Measurements from ENCODE around the gene ZNF423. TPM values are rescaled to one million over a fixed set of nuclear protein-coding genes. Genes with fewer than 3 reads are reported as not detected.

The ZNF423 gene
- total RNA-seq, 2 experiments from 2014 or later = not detected

DNA sequence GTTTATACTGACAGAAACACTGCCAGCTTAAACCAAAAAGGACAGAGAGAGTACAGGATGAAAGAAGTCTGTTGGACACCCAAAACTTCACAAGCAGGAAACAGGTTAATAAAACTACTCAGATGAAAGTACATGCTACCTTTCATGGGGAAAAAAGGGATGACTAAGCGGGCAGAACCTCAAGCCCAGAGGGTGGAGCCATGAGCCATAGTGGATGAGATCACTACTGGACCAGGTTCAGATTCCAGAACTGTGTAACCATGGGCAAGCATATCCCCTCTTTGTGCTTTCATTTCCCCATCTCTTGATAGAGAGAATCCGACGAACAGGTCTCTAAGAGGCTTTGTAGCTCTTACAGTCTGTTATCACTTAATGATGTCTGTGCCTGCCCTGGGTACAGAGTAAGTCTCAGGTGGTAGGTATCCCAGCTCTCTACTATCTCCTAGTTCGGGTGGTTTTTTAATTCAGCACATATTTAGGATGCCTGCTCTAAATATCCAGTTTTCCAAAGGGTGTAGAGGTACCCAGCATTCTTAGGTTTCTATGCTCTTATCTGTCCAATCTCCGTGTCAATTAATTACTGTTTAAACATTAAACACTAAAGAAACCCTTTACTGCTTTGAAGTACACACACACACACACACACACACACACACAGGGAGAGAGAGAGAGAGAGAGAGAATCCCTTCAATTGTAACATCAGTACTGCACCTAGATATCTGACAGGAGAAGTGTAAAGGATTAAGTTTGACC is 206.7 kb downstream of the ZNF423 start:
- CTCF ChIA-PET = no interaction called here
- H3K4me1 Mint-ChIP-seq (ENCODE audit: low read depth) = no peaks in the 10 kb centered on the region
- no peaks in the 10 kb centered on the region for H3K27me3 Mint-ChIP-seq
- peaks cover 3% of the 10 kb centered on the region for H3K36me3 Mint-ChIP-seq
- H3K4me3 Mint-ChIP-seq = no peak overlapping the region
- no peak for DNase-seq
- H3K27ac Mint-ChIP-seq = no peak overlapping the region
- POLR2A ChIA-PET = no interaction called here
- H3K9me3 Mint-ChIP-seq = peaks cover 37% of the 10 kb centered on the region
- intact Hi-C loops (cut with micrococcal nuclease) = no loop called here

DNA sequence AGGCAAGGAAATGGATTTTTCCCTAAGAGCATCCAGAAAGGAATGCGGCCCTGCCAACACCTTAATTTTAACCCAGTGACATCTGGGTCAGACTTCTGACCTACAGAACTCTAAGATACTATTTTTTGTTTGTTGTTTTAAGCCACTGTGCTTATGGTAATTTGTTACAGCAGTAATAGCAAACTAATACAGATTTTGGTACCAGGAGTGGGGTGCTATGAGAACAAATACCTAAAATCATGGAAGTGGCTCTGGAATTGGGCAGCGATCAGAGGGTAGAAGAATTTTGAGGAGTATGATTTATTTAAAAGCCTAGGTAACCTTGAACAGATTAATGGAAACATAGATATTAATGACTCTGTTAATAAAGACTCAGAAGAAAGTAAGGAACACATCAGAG is 208.2 kb downstream of the ZNF423 start:
- intact Hi-C loops (cut with micrococcal nuclease) = no loop called here
- H3K27ac Mint-ChIP-seq = no peak overlapping the region
- no peak for DNase-seq
- no peaks in the 10 kb centered on the region for H3K27me3 Mint-ChIP-seq
- peaks cover 3% of the 10 kb centered on the region for H3K36me3 Mint-ChIP-seq
- no peaks in the 10 kb centered on the region for H3K4me1 Mint-ChIP-seq (ENCODE audit: low read depth)
- H3K4me3 Mint-ChIP-seq = no peak overlapping the region
- peaks cover 37% of the 10 kb centered on the region for H3K9me3 Mint-ChIP-seq
- ChIA-PET POLR2A (no interaction called here), CTCF (no interaction called here)

DNA sequence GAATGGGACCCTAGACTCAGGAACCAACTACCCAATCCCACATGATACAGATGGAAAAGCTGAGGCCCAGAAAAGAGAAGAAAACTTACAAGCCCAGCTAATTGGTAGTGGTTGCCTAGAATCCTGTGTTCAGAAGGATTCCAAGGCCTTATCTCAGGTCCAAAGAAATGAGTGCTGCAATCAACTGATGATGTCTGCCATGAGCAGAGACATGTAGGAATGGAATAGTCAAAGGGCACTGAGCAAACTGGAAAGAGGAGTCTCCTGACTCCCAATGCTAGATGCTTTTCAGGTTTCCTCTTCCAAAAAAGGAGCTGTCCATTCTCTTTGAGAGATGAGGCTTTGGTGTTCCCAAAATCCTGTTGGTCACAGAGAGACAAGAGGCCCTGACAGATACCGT is 210.6 kb downstream of the ZNF423 start:
- peaks cover 3% of the 10 kb centered on the region for H3K27me3 Mint-ChIP-seq
- no peaks in the 10 kb centered on the region for H3K4me1 Mint-ChIP-seq (ENCODE audit: low read depth)
- H3K36me3 Mint-ChIP-seq = peaks cover 3% of the 10 kb centered on the region
- H3K4me3 Mint-ChIP-seq = no peak overlapping the region
- peaks cover 37% of the 10 kb centered on the region for H3K9me3 Mint-ChIP-seq
- intact Hi-C loops (cut with micrococcal nuclease) = no loop called here
- POLR2A ChIA-PET = no interaction called here
- DNase-seq = no peak
- H3K27ac Mint-ChIP-seq = no peak overlapping the region
- CTCF ChIA-PET = no interaction called here

DNA sequence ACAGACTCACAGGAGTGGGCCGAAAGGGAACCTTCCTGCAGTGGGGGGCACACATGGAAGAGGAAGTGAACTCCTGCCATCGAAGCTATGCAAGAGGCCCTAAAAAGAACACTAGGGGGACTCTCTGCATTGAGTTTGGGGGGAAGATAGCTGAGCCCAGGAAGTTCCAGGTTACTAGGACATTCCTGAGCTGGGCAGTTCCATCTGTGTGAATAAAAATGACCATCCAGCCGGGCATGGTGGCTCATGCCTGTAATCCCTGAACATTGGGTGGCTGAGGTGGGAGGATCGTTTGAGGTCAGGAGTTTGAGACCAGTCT is 211.8 kb downstream of the ZNF423 start:
- intact Hi-C loops (cut with micrococcal nuclease) = no loop called here
- no peak overlapping the region for H3K27ac Mint-ChIP-seq

DNA sequence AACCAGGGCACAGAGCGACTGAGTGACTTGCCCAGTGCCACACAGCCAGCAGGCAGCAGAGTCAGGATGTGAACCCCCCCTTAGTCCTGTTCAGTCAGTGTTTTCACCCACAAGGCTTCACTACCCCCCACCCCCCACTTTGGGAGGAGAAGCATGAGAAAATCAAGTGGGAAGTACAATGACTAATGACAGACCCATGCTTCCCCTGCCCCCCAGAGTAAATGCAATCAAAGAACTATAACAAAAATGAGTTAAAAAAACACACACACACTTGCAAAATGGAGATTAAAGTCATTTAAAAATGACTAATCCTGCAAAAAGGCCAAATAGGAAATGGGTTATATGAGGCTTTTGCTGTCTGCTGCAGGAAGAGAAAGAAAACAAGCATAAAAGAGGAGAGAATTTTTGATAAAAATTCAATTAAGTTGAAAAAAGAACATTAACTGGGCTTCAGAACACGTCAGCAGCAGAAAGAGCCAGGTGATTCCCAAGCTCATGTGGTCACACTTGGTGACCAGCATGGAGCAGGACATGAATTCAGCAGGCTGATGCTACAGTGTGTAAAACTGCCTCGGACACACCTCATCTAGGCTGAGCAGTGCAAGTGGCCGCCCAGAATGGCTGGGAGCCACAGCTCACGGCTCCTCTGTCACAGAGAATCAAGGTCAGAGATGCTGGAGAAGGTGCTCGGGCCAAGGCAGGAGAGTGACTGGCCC is 212.3 kb downstream of the ZNF423 start:
- CTCF ChIA-PET = no interaction called here
- Mint-ChIP-seq H3K4me1 (ENCODE audit: low read depth) (no peaks in the 10 kb centered on the region), H3K27me3 (peaks cover 3% of the 10 kb centered on the region), H3K36me3 (peaks cover 3% of the 10 kb centered on the region), H3K27ac (no peak overlapping the region), H3K9me3 (peaks cover 32% of the 10 kb centered on the region), H3K4me3 (no peak overlapping the region)
- intact Hi-C loops (cut with micrococcal nuclease) = no loop called here
- DNase-seq = no peak
- POLR2A ChIA-PET = no interaction called here

More for the DNA sequence above, 211.8 kb downstream of the ZNF423 start:
- H3K4me1 Mint-ChIP-seq (ENCODE audit: low read depth) = no peaks in the 10 kb centered on the region
- ChIA-PET CTCF (interaction anchor here (0.6 kb wide), 1 partner anchor 212 kb away, joined by 3 read pairs; the partner anchor contains the start of gene ZNF423), POLR2A (no interaction called here)
- peaks cover 3% of the 10 kb centered on the region for H3K27me3 Mint-ChIP-seq
- H3K36me3 Mint-ChIP-seq = peaks cover 3% of the 10 kb centered on the region
- H3K9me3 Mint-ChIP-seq = peaks cover 37% of the 10 kb centered on the region
- DNase-seq = no peak
- H3K4me3 Mint-ChIP-seq = no peak overlapping the region

DNA sequence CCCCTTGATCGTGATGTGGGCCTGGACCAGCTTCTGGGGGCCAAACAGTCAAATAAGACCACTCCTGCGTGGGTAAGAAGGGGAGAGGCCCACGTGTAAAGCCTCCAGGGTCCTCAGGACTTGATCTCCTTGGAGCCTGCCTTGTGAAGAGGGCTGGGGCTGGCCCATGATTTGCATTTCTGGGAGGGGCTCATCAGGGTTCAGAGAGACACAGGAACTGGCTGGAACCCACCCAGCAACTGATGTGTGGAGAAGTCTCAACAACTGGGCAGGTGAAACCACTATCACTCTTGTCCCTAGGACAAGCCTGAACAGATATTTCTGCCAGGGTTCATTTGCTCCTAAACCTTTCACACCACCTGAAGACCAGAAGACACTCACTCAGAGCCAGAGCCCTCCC is 214.7 kb downstream of the ZNF423 start:
- Mint-ChIP-seq H3K36me3 (no peaks in the 10 kb centered on the region), H3K27ac (no peak overlapping the region), H3K9me3 (peaks cover 15% of the 10 kb centered on the region), H3K27me3 (peaks cover 3% of the 10 kb centered on the region), H3K4me1 (ENCODE audit: low read depth) (no peaks in the 10 kb centered on the region), H3K4me3 (no peak overlapping the region)
- ChIA-PET CTCF (no interaction called here), POLR2A (no interaction called here)
- no peak for DNase-seq
- intact Hi-C loops (cut with micrococcal nuclease) = no loop called here

DNA sequence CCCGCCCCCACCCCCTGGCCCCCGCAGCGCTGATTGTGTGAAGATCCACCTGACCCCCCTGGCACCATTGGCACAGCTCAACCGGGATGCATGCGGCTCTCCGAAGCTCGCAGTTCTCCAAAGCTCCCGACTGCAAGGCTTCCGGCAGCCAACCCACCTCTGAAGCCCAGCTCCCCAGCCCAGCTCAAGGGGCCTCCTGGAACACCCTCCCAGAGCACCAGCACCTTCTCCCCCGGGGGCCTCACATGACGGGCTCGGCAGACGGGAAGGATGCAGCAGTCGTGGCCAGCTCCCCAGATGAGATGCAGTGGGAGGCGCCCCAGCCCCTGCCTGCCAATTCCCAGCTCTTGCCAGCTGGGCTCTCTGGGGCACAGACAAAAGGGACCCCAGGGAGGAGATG is 215.3 kb downstream of the ZNF423 start:
- no peak overlapping the region for H3K4me3 Mint-ChIP-seq
- H3K4me1 Mint-ChIP-seq (ENCODE audit: low read depth) = no peaks in the 10 kb centered on the region
- POLR2A ChIA-PET = no interaction called here
- peaks cover 3% of the 10 kb centered on the region for H3K27me3 Mint-ChIP-seq
- intact Hi-C loops (cut with micrococcal nuclease) = no loop called here
- no peak for DNase-seq
- H3K36me3 Mint-ChIP-seq = no peaks in the 10 kb centered on the region
- CTCF ChIA-PET = no interaction called here
- no peak overlapping the region for H3K27ac Mint-ChIP-seq
- peaks cover 8% of the 10 kb centered on the region for H3K9me3 Mint-ChIP-seq

DNA sequence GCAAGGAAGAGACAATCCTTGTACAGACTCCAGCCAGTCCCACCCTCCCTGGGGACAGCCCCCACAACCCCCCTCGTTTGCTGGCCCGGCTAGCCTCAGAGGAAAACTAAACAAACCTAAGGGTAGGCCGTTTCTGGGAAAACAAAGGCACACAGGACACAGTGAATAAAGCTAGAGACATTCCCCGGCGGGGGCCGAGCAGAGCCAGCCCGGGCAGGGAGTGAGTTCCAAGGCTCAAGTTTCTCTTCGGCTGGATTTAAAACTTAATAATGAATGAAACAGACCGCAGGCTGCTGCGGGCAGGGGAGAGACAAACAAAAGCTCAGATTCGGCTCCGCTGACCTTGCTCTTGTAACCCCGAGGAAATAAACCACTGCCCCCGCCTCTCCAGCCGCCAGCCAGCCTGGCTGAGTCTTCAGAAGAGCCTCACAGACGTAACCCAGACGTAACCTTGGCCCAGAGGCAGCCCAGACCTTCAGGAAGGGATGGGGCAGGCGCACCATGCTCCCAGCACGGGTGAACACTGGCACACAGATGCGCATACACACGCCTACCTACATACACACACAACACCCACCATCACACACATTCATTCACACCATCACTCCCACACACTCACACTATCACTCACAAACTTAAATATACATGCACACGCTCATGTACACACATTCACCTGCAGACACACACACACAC is 216.0 kb downstream of the ZNF423 start:
- POLR2A ChIA-PET = no interaction called here
- peaks cover 1% of the 10 kb centered on the region for H3K9me3 Mint-ChIP-seq
- intact Hi-C loops (cut with micrococcal nuclease) = no loop called here

DNA sequence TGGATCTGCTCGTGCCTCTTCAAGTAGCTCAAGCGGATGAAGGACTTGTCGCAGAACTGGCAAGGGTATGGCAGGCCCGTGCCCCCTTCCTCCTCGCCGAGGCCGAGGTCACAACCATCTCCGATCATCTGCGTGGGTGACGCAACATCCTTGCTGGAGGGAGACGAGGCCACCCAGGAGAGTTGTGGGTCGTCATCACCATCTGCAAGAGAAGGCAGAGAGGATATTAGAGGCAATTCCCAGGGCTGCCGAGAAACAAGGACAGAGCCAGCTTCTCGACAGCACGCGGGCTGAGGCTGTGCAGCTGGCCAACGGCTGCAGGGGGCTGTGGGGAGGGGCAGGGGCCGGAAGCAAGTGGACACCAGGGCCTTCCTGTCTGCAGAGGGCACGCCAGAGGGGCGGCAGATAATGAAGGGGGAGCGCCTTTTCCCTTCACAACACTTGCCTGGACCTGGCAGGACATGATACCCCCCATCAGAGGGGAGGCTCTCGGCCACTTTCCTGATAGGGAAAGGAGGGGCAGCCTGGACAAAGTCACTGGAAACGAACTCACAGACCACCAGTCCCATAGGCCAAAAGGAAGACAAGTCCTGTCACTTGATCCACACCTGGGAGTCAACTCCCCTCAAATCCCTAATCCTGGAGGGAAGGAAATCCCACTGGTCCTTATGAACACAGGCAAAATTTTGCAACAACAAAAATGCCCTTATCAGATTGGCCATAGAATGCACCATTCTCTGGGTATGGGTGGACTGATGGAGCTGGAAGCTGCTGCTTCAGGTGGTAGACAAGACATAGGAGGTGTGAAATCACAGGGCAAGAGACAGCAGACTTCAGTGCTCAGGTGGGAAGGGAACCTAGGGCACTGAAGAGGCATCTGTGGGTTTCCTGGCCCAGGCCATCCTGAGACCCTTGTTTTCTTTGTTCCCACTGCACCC is 217.0 kb downstream of the ZNF423 start:
- intact Hi-C loops (cut with micrococcal nuclease) = no loop called here
- Mint-ChIP-seq H3K27me3 (peaks cover 3% of the 10 kb centered on the region), H3K27ac (no peak overlapping the region), H3K4me1 (ENCODE audit: low read depth) (no peaks in the 10 kb centered on the region), H3K36me3 (no peaks in the 10 kb centered on the region), H3K4me3 (no peak overlapping the region), H3K9me3 (no peaks in the 10 kb centered on the region)
- ChIA-PET CTCF (interaction anchor here (1.5 kb wide), 1 partner anchor 46 kb away, joined by 4 read pairs; no protein-coding TSS in a partner anchor), POLR2A (no interaction called here)
- DNase-seq = no peak

More for the DNA sequence above, 216.0 kb downstream of the ZNF423 start:
- DNase-seq = no peak
- Mint-ChIP-seq H3K4me1 (ENCODE audit: low read depth) (no peaks in the 10 kb centered on the region), H3K27me3 (peaks cover 3% of the 10 kb centered on the region), H3K27ac (no peak overlapping the region), H3K4me3 (no peak overlapping the region), H3K36me3 (no peaks in the 10 kb centered on the region)
- CTCF ChIA-PET = no interaction called here

DNA sequence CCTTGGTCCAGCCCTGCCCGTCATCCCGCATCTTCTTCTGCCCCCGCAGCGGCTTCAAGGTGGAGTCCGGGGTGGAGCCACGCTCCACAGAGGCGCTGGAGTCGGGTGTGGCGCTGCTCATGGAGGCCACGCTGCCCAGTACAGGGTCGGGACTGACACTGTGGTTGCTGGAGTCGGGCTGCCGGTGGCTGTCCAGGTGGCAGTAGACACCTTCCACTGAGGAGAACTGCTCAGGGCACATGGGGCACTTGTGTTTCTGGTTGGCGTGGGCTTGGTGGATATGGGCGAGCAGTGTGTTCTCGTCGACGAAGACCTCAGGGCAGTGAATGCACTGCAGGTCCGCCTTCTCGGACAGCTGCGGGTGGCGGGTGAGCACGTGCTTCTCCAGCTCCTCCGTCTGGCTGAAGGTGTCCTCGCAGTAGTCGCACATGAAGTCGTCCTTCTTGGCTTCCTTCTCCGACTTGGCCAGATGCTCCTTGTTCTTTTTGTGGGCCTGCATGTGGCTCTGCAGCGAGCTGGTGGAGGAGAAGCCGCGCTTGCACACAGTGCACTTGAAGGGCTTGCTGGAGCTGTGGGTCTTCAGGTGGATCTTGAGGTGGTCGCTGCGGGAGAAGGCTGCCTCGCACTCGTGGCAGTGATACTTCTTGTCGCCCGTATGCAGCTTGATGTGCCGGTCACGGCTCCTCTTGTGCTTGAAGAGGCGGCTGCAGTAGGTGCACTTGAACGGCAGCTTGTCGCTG is 217.8 kb downstream of the ZNF423 start:
- Mint-ChIP-seq H3K27me3 (peaks cover 3% of the 10 kb centered on the region), H3K36me3 (no peaks in the 10 kb centered on the region), H3K4me3 (no peak overlapping the region), H3K27ac (no peak overlapping the region), H3K9me3 (no peaks in the 10 kb centered on the region), H3K4me1 (ENCODE audit: low read depth) (no peaks in the 10 kb centered on the region)
- DNase-seq = no peak
- intact Hi-C loops (cut with micrococcal nuclease) = no loop called here
- ChIA-PET POLR2A (no interaction called here), CTCF (interaction anchor here (1.5 kb wide), 1 partner anchor 45 kb away, joined by 4 read pairs; no protein-coding TSS in a partner anchor)

DNA sequence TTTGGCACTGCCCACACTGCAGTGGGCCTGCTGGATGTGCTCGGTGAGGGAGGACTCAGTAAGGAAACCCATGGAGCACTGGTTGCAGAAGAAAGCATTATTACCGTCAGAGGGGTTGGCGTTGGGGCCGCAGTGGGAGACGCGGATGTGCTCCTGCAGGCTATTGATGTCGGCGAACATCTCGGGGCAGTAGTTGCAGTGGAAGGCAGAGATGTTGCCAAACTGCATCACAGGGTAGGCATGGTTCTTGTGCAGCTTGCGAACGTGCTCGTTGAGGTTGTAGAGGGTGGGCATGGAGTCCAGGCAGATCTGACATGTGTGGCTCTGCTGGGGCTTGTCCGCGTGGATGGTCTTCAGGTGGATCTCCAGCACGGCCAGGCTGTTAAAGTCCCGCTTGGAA is 218.4 kb downstream of the ZNF423 start:
- no peaks in the 10 kb centered on the region for H3K4me1 Mint-ChIP-seq (ENCODE audit: low read depth)
- no peak overlapping the region for H3K4me3 Mint-ChIP-seq
- intact Hi-C loops (cut with micrococcal nuclease) = no loop called here
- no peaks in the 10 kb centered on the region for H3K36me3 Mint-ChIP-seq
- peaks cover 3% of the 10 kb centered on the region for H3K27me3 Mint-ChIP-seq
- H3K27ac Mint-ChIP-seq = no peak overlapping the region
- no peak for DNase-seq
- no peaks in the 10 kb centered on the region for H3K9me3 Mint-ChIP-seq
- ChIA-PET POLR2A (no interaction called here), CTCF (interaction anchor here (1.5 kb wide), 1 partner anchor 45 kb away, joined by 4 read pairs; no protein-coding TSS in a partner anchor)

All from activated CD4-positive, alpha-beta memory T cell treated with anti-CD3 and anti-CD28 coated beads for 36 hours (primary cell).